T-helper 1 cell treated with Interleukin-12 subunit alpha and Interleukin-12 subunit beta and Interleukin-4 antibody, amounts not matched to agents 30 μg/mL and 1 μg/mL, for 36 hours (primary cell): ENCODE measurements around the gene UBE2L3.

Experiments used
- H3K27ac Mint-ChIP-seq: one replicate; pipeline ENCODE4 v1.8.0; 2021; ENCODE audit warnings: mild to moderate bottlenecking, mixed read lengths
- H3K27me3 Mint-ChIP-seq: one replicate; pipeline ENCODE4 v1.8.0; 2021; ENCODE audit warnings: low read depth, mixed read lengths
- H3K36me3 Mint-ChIP-seq: one replicate; pipeline ENCODE4 v1.8.0; 2021; ENCODE audit warnings: low read depth, mixed read lengths
- H3K4me1 Mint-ChIP-seq: one replicate; pipeline ENCODE4 v1.8.0; 2021; ENCODE audit warnings: low read depth, mixed read lengths
- H3K4me3 Mint-ChIP-seq: one replicate; pipeline ENCODE4 v1.8.0; 2021; ENCODE audit warnings: mild to moderate bottlenecking, moderate library complexity, mixed read lengths
- H3K9me3 Mint-ChIP-seq: one replicate; pipeline ENCODE4 v1.8.0; 2021; ENCODE audit warnings: mixed read lengths

The UBE2L3 gene

DNA sequence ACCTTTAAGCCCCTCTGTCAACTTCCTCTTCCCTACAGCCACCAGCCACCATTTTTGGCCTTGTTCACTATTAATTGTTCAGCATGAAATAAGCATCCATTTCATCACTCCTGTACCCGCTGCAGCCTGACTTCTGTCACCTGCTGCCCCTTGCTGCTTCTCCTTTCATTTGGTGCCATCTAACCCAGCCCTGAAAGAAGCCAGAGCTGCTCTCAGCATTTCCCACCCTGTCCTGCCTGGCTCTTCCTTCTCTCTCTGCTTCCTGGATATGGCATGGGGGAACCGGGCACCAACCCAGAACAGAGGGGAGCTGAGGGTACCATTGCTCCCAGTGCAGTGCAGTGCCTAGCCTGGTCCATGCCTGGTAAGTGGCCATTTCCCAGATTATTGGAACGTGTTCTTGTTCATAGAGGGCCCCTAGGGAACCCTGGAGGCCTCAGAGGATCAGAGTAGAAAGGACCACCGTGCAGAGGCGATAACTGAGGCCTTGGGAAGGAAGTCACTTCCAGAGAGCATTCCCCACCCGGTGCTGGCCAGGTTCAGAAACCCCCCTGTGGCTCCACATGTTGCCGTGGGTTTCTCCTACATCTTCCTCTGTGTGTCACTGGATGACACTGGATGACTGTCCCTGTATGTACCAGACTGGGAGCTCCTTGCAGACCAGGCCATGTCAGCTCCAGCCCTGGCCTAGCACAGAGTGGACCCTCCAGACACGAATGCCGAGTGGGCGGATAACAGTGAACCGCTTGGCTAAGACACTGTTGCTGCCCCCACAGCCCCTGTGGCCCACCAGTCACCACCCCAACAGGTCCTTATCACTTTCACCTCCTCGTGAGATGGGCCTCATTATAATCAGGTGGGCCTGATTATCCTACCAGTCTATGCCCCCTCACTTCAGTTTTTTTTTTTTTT lies 57.6 kb downstream of the UBE2L3 start:
- Mint-ChIP-seq H3K27me3 (no peaks in the 10 kb centered on the region), H3K27ac (peak overlapping the region; percentile 77), H3K4me3 (no peak overlapping the region), H3K9me3 (no peaks in the 10 kb centered on the region), H3K36me3 (peaks cover 26% of the 10 kb centered on the region), H3K4me1 (peaks cover 22% of the 10 kb centered on the region)

DNA sequence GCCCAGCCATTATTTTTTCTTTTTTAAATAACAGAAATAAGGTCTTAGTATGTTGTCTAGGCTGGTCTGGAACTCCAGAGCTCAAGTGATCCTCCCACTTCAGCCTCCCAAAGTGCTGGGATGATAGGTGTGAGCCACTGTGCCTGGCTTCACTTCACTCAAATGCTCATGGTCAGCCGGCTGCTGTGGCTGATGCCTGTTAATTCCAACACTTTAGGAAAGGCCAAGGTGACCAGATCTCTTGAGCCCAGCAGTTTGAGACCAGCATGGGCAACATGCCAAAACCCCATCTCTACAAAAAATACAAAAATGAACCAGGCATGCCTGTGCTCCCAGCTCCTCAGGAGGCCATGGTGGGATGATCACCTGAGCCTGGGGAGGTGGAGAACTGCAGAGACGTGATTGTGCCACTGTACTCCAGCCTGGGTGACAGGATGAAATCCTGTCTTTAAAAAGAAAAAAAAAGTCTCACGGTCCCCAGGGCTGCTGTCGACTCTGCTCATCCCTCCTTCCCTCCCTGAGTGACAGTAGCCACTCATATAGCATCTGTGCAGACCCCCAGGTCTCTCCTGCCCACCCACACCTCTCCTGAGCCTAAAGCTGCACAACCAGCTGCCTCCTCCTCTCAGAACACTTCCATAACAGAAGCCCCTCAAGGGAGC lies 58.7 kb downstream of the UBE2L3 start:
- Mint-ChIP-seq H3K9me3 (no peaks in the 10 kb centered on the region), H3K27ac (no peak overlapping the region), H3K4me1 (peaks cover 22% of the 10 kb centered on the region), H3K4me3 (no peak overlapping the region), H3K27me3 (no peaks in the 10 kb centered on the region), H3K36me3 (peaks cover 26% of the 10 kb centered on the region)

DNA sequence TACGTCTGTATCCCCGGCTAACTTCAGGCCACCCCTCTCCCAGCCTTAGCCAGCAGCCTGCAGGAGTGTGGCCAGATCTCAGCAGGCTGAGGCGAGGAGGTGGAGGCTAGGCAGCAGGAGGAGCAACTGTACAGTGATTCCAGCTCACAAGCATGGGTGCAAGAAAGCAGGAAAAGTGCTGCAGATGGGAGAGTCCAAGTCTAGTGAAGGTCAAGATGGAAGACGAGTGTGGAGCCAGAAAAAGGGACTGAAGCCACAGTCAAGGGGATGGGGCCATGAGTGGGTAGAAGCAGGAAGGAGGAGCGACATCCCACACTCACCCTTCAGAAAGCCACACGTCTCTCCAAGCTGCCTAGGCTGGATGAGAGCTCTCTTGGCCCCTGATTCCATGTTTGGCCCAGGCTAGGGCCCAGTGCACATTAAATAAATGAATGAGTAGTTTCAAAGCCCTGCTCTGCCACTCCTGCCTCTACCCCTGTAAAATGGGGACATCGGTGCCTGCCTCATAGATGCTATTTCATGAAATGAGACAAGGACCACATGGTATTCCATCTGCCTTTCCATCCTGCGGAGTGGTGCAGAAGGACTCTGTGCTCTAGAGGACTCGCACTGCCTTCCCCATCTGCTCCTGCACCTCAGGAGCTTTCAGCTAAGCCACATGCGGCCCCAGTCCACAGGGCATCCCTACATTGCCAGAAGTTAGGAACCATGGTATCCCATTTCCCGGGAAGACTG lies 59.4 kb downstream of the UBE2L3 start:
- Mint-ChIP-seq H3K27ac (peak overlapping the region; percentile 11), H3K9me3 (no peaks in the 10 kb centered on the region), H3K4me1 (peaks cover 19% of the 10 kb centered on the region), H3K4me3 (peak overlapping the region; percentile 5), H3K27me3 (no peaks in the 10 kb centered on the region), H3K36me3 (peaks cover 26% of the 10 kb centered on the region)

DNA sequence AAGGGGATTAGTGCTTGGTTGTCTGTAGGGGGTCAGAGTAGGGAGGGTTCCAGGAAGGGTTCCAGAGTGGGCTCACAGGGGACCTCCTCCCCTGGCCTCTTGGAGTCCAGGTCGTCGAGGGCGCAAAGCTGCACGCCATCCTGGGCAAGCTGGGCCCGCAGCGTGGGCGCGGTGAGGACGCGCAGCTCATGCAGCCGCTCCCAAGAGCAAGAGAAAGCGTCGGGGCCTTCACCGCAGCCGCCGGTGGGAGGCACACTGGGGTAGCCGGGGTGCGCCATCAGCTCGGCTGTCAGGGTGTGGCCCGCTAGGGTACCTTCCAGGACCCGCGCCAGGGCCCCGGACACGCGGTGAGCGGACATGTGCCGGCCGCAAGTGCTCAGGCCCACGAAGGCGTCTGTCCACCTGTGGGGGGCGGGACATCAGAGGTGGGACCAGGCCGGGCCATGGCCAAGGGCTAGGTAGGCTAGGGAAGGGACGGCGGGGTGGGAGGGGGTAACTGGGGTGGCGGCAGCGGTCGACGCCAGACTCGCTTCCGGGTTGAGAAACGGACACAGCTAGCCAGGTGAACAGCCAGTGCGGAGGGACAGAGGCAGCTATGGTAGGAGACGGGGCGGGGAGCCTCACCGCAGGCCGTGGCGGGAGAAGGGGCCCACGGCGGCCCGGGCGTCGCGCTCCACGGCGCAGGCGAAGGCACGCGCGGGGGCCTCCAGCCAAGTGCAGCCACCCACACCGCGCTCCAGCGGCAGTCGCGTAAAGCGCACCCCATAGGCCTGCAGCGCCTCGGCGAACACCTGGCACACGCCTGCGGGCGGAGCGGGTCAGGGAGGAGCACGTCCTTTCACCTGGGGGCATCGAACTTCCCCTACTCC lies 61.1 kb downstream of the UBE2L3 start:
- H3K4me1 Mint-ChIP-seq, result peaks cover 21% of the 10 kb centered on the region
- no peaks in the 10 kb centered on the region for H3K9me3 Mint-ChIP-seq
- H3K4me3 Mint-ChIP-seq, result peak overlapping the region; percentile 89
- peak overlapping the region; percentile 90 for H3K27ac Mint-ChIP-seq
- peaks cover 16% of the 10 kb centered on the region for H3K36me3 Mint-ChIP-seq
- no peaks in the 10 kb centered on the region for H3K27me3 Mint-ChIP-seq

DNA sequence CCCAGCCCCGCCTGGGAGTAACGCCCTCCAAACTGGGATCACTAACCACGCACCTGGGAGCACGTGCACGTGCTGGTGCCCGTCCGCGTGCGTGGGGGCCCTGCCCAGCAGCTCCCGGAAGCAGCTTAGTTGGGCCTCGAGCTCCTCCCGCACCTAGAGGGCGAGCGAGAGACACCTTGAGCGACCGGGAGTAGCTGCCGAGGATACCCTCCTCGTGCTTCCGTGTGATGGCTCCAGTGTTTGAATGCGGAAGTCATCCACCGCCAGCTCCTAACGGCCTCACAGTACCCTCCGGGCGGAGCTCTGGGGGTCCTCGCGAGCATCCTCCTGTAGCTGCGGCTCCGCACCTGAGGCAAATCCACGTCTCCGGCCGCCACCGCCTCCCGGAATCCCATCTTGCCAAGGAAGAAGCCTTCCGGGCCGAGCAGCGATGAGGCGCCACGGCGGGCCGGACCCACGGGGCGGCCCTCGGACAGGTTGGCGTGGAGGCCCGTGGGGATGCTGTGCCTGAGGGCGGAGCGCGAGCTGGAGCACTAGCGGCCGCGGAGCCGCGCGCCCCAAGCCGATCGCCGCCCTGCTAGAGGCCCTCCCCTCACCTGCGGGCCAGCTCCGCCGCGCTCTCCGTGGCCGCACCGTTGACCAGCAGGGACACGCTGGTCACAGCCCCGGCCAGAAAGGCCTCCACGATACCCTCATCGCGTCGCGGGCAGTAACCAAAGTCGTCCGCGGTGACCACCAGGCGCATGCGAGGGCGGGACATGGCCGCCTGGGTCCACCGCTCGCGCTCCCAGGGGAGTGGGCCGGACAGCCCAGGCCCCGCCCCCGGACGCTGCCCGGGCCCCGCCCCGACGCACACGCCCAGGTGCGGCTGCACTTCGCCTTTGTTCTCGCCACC lies 62.0 kb downstream of the UBE2L3 start, which contains the start of gene YDJC:
Gene YDJC, minus strand, starts transcription at position 768 of the 895 bp plus-strand sequence. Its CDS starts 8 bp downstream, at position 760.
- Mint-ChIP-seq H3K36me3 (peaks cover 16% of the 10 kb centered on the region), H3K27ac (peak within 1 kb of the TSS; percentile 90), H3K4me1 (peaks cover 21% of the 10 kb centered on the region), H3K27me3 (no peaks in the 10 kb centered on the region), H3K9me3 (no peaks in the 10 kb centered on the region), H3K4me3 (peak within 1 kb of the TSS; percentile 89)

DNA sequence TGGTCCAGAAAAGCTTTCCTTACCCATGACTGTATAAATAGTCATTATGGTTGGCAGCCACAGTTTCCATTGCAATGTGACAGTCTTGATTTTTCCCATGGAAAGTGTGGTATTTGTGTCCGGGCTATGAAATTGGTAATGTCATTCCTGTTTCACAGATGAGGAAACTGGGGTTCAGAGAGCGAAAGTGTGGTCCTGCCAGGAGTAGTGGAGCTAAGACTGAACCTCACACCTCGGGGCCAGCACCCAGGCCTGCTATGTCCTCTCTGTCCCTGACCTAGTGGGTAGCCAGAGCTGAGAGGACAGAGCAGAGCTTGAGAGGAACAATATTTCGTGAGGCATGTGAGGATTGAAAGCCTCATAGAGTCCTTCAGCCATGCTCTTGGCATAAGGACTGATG lies 63.5 kb downstream of the UBE2L3 start:
- H3K36me3 Mint-ChIP-seq, result peaks cover 16% of the 10 kb centered on the region
- peak overlapping the region; percentile 35 for H3K4me3 Mint-ChIP-seq
- H3K4me1 Mint-ChIP-seq, result peaks cover 21% of the 10 kb centered on the region
- H3K9me3 Mint-ChIP-seq, result no peaks in the 10 kb centered on the region
- H3K27ac Mint-ChIP-seq, result peak overlapping the region; percentile 26
- H3K27me3 Mint-ChIP-seq, result no peaks in the 10 kb centered on the region

DNA sequence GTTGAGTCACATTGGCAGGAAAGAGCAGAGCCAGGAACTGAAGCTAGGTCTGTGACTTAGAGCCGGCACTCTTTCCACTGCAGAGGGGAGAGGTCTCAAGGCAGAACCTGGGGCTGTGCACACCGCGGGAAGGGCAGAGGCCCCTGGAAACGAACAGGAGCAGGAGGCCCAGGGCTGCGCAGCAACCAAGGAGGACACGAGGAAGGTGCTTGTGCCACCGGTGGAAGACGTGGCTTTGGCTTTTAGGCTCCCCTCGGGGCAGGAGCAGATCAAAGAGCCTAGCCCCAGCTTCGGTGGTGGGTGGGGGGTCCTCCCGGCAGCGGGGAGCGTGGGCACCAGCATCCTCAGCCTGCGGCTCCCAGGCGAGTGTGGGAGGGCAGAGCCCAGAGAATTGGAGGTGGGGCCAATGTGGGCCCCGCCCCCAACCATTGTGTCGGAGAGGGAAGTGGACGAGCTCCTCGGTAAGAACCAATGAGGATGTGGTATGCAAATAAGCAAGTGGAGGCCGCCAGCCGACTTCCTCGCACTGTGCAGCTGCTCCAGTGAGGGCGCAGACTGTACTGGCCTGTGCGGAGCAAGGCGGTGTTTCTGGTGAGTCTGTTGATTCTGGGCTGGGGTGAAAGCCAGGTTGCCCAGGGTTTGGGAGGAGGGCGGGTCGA lies 64.9 kb downstream of the UBE2L3 start, which contains the start of gene CCDC116:
Gene CCDC116, plus strand, starts transcription at position 524 of the 659 bp plus-strand sequence. CDS start 422 bp downstream, outside the sequence.
- Mint-ChIP-seq H3K36me3 (peaks cover 10% of the 10 kb centered on the region), H3K4me3 (no peak within 1 kb of the TSS), H3K9me3 (no peaks in the 10 kb centered on the region), H3K4me1 (peaks cover 14% of the 10 kb centered on the region), H3K27ac (peak within 1 kb of the TSS; percentile 4), H3K27me3 (no peaks in the 10 kb centered on the region)

DNA sequence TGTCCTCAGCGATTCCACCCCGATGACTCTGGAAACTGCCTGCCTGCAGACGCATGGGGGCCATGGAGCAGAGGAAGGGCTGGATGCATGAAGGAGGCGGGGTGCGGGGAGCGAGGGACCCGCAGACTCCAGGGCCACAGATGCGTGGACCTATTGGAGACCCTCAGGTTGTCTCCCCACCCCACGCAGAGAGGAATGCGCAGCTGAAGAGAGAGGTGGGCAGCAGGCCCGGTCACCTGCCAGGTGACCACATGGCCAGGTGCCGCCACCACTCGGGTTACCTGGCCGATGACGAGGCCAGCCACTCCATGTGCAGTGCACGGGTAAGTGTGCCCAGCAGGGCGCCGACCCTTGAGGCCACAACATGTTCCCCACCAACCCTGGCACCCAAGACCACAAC lies 65.4 kb downstream of the UBE2L3 start:
- peaks cover 11% of the 10 kb centered on the region for H3K4me1 Mint-ChIP-seq
- H3K27ac Mint-ChIP-seq, result no peak overlapping the region
- H3K36me3 Mint-ChIP-seq, result peaks cover 7% of the 10 kb centered on the region
- H3K4me3 Mint-ChIP-seq, result no peak overlapping the region
- H3K27me3 Mint-ChIP-seq, result no peaks in the 10 kb centered on the region
- H3K9me3 Mint-ChIP-seq, result no peaks in the 10 kb centered on the region

DNA sequence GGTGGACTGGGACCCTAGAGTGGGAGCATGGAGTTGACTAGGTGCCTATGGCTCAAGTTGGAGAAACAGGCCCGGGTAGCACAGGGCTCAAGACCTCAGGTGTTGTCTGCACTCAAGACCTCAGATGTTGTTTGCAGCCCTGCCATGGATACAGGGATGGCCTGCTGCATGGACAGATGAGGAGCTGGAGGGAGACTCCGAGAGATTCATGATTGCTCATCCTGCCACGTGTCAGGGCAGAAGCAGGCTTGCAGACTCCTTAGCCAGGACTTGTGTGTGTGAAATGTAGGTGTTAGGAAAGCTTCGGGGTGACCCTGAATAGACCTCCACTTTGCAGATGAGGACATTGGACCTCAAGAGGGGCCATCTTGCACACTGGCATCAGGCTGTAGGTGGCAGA lies 66.0 kb downstream of the UBE2L3 start:
- H3K4me3 Mint-ChIP-seq, result no peak overlapping the region
- H3K9me3 Mint-ChIP-seq, result no peaks in the 10 kb centered on the region
- H3K4me1 Mint-ChIP-seq, result peaks cover 6% of the 10 kb centered on the region

DNA sequence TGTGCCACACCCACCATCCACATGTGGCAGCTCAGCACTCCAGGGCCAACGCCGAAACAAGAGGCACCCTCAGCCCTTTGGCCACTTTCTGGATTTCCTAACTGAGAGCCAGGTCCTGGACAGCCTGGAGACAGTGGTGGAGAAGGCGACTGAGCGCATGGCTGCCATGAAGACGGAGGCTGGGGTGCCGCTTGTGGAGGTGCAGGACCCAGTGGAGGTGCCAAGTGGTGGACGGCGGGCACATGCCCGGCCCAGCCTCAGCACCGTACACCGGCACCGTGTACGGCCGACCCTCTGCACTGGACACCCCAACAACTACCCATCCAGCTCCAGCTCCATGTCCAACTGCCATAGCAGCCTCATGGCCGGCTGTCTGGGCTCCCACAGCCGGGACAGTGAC lies 66.6 kb downstream of the UBE2L3 start:
- H3K4me3 Mint-ChIP-seq, result no peak overlapping the region

More for the DNA sequence above, 66.0 kb downstream of the UBE2L3 start:
- Mint-ChIP-seq H3K27me3 (no peaks in the 10 kb centered on the region), H3K36me3 (peaks cover 2% of the 10 kb centered on the region), H3K27ac (no peak overlapping the region)

DNA sequence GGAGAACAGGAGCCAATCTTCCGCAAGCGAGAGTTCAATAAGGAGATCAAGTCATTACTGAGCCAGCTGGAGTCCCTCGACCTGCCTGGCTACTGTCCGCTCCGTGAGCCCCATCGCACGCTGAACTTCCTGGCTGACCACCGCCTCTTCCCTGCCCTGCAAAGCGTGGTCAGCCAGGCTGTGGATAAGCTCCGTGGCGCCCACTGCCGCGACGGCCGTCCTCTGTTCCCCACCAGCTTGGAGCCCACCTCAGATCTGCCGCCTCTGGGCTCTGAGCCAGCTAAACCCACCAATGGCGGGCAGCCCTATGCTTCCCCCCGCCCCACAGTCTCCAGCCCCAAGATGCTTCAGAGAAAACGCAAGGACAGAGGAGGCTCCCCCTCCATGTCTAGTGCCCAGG lies 67.3 kb downstream of the UBE2L3 start:
- no peak overlapping the region for H3K4me3 Mint-ChIP-seq
- no peaks in the 10 kb centered on the region for H3K9me3 Mint-ChIP-seq
- H3K36me3 Mint-ChIP-seq, result no peaks in the 10 kb centered on the region
- H3K4me1 Mint-ChIP-seq, result peaks cover 6% of the 10 kb centered on the region
- no peaks in the 10 kb centered on the region for H3K27me3 Mint-ChIP-seq
- no peak overlapping the region for H3K27ac Mint-ChIP-seq

More for the DNA sequence above, 66.6 kb downstream of the UBE2L3 start:
- H3K27ac Mint-ChIP-seq, result no peak overlapping the region
- H3K36me3 Mint-ChIP-seq, result peaks cover 2% of the 10 kb centered on the region
- no peaks in the 10 kb centered on the region for H3K27me3 Mint-ChIP-seq
- peaks cover 6% of the 10 kb centered on the region for H3K4me1 Mint-ChIP-seq
- H3K9me3 Mint-ChIP-seq, result no peaks in the 10 kb centered on the region

DNA sequence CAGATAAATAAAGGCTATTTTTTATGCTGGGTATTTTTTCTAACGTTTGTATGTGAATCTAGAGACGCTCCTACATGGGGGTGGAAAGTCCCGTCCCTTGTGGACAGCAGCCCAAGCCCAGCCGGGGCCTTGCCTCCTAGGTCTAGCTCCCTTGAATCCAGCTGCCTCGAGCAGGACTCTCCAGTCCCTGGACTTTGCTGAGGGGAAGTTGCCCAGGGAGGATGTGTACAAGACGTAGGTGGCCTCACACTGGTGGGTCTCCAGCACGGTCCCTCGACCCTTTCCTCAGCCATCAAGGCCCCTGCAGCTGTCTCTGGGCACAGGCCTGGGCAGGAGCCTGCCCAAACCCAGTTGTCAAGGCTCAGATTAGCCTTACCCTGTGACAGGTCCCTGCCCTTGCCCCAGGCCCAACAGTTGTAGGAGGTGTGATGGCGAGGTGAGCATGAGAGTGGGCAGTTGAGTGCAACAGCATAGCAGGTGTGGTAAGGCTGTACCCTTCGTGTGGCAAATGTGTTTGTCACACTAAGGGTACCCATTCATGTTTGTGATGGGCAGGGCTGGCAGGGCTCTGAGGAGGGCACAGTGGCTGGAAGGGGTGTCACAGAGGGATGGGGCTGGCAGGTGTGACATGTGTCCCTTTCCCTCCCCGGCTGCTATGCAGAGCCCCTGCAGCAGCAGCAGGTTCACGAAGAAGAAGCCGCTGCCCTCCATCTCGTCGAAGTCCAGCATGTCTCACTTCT lies 68.4 kb downstream of the UBE2L3 start:
- Mint-ChIP-seq H3K27me3 (no peaks in the 10 kb centered on the region), H3K36me3 (no peaks in the 10 kb centered on the region), H3K4me3 (no peak overlapping the region)

More for the DNA sequence above, 68.4 kb downstream of the UBE2L3 start:
- Mint-ChIP-seq H3K9me3 (no peaks in the 10 kb centered on the region), H3K4me1 (peaks cover 6% of the 10 kb centered on the region), H3K27ac (no peak overlapping the region)
